Astrocyte of the cerebellum (primary cell): ENCODE measurements around the gene IRX4.

Experiments used
- DNase-seq: peaks from one replicate; pipeline ENCODE4 v3.0.0-alpha.2; 2011; ENCODE audit warnings: low read depth
- H3K4me3 ChIP-seq: 2 replicates; pipeline ENCODE4 v1.5.1; 2011; ENCODE audit warnings: mild to moderate bottlenecking, low read depth, low read length, moderate library complexity
- in situ Hi-C: cut with HindIII; loops from 2 replicates; pipeline ENCODE4 v1.10.0; 2017; ENCODE audit warnings: low sequenced_read_pairs
- TF ChIP-seq, protein P1 (sequence below): IDR thresholded peaks from 2 replicates; pipeline ENCODE4 v1.5.1; 2012; ENCODE audit warnings: low read length, low read depth, moderate library complexity, mild to moderate bottlenecking; ENCODE audit errors: missing control alignments

Gene IRX4

DNA sequence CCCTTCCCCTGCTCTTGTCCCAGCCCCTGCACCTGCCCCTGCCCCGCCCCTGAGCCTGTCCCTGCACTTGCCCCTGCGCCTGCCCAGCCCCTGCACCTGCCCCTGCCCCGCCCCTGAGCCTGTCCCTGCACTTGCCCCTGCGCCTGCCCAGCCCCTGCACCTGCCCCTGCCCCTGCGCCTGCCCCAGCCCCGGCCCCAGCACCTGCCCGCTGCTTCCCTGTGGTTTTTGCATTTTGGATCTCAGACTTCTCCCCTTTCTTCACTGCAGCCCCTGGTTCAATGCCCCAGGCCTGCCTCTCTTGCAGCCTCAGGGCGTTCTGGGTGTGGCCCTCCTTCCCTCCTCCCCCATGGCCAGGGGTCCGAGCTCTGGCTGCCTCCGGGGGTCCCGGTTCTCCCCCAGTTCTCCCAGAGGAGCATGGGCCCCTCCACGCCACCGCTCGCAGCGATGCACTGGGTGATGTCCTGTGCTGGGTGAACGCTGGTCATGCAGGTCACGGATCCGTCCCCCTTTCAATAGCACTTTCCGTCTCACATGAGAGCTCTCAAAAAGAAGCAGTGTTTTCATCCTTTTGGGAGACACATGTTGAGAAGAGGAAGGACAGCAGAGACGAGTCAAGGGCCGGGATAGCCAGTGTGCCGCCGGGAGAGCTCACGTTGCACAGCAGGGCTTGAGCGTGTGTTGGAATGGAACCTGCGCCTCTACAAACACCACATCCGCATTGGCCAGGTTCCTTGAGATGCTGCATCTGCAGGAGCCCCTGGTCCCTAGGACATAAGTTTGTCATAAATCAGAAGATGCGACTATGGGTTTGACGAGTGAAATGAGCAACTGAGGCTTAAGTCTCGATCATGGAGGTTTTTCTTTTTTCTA, 44.0 kb upstream of the IRX4 start:
- H3K4me3 ChIP-seq: no peak overlapping the region
- DNase-seq: no peak
- TF ChIP-seq, protein P1, sequence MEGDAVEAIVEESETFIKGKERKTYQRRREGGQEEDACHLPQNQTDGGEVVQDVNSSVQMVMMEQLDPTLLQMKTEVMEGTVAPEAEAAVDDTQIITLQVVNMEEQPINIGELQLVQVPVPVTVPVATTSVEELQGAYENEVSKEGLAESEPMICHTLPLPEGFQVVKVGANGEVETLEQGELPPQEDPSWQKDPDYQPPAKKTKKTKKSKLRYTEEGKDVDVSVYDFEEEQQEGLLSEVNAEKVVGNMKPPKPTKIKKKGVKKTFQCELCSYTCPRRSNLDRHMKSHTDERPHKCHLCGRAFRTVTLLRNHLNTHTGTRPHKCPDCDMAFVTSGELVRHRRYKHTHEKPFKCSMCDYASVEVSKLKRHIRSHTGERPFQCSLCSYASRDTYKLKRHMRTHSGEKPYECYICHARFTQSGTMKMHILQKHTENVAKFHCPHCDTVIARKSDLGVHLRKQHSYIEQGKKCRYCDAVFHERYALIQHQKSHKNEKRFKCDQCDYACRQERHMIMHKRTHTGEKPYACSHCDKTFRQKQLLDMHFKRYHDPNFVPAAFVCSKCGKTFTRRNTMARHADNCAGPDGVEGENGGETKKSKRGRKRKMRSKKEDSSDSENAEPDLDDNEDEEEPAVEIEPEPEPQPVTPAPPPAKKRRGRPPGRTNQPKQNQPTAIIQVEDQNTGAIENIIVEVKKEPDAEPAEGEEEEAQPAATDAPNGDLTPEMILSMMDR: no peak
- in situ Hi-C loops: no loop called here

DNA sequence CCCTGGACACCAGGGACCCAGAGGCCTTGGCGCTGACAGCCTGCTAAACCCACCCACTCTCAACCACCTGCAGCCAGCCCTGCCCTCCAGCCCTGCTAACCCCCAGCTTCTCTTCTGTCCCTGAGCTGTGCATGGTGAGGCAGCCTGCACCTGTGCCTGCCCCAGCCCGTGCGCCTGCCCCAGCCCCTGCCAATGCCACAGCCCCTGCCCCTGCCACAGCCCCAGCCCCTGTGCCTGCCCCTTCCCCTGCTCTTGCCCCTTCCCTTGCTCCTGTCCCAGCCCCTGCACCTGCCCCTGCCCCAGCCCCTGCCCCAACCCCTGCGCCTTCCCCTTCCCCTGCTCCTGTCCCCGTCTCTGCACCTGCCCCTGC, 43.3 kb upstream of the IRX4 start:
- in situ Hi-C loops: no loop called here
- H3K4me3 ChIP-seq: no peak overlapping the region
- no peak for DNase-seq
- TF ChIP-seq, protein P1: no peak

DNA sequence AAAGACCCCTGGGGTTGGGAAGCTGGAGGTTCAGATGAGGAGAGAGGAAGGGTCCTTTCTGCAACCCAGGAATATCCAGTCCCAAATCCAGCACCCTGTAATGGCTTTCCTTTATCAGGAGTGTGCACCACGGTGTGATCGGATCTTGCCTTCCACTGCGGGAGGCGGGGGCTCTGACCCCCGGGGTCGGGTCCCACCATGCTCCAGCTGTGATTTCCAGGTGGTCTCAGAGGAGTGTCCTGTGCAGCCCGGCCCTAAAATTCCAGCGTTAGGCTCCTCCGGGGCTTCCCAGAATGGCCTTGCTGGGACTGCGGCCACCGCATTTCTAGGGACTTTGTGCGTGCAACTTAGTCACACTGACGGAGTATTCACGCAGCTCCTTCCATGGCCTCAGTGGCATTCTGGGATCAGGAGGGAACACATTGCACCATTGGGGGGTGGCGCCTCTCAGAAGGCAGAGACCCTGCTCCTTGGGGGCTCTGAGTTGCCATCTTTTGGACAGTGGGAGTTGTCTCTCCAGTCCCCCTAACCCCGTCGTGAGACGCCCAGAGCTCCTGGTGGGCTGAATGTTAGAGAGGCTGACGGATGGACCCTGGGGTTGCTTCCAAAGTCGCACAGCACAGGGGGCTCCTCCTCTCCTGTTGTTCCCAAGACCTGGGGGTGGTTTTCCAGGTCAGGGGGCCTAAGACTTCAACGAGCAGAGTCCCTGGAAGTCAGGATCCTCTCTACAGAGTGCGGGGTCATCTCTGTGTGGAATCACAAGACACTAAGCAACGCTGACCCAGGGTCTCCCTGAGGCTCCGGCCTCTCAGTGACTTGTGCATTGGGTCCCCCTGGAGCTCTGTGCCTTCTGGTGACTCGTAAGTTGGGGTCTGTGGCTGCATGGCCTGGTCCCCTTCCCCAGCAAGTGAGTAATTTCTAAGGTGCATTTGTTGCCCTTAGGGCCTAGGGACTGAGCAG, 42.7 kb upstream of the IRX4 start:
- H3K4me3 ChIP-seq: no peak overlapping the region
- in situ Hi-C loops: no loop called here
- DNase-seq: no peak
- TF ChIP-seq, protein P1: no peak

DNA sequence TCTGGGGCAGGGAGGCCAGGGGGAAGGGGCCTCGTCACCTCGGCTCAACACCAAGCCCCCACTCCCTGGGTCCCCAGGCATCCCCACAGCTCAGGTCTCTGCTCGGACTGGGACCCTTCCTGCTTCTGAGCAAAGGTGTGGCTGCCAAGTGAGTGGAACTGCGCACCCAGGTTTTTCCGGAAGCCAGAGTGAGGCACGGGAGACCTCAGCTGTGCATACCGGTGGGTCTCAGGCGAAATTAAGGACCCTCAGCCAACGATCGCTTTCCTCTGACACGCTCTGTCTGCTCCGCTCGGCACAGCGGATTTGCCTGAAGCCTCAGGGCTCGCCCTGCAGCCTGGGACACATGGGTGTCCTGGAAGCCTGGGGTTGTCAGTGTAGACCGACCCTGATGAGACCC, 41.0 kb upstream of the IRX4 start:
- in situ Hi-C loops: no loop called here
- no peak overlapping the region for H3K4me3 ChIP-seq
- DNase-seq: no peak
- TF ChIP-seq, protein P1: no peak

DNA sequence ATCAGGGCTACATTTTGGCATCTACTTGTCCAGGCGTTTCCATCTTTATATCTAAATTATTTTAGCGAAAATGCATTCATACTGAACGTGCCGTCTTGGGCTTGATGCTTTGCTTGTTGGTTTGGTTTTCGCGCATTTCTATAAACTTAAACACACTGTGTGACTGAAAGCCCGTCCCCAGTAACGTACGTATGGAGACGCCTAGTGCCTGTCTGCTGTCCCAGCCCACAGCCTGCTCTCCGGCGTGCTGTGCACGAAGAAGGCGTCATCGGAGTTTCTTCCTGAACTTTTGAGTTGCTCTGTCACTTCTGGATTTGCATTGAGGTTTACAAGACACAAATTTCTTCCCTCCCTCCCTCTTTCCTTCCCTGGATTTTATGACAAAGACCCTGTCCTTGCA, 40.6 kb upstream of the IRX4 start:
- in situ Hi-C loops: no loop called here
- no peak overlapping the region for H3K4me3 ChIP-seq
- DNase-seq: no peak
- TF ChIP-seq, protein P1: no peak

DNA sequence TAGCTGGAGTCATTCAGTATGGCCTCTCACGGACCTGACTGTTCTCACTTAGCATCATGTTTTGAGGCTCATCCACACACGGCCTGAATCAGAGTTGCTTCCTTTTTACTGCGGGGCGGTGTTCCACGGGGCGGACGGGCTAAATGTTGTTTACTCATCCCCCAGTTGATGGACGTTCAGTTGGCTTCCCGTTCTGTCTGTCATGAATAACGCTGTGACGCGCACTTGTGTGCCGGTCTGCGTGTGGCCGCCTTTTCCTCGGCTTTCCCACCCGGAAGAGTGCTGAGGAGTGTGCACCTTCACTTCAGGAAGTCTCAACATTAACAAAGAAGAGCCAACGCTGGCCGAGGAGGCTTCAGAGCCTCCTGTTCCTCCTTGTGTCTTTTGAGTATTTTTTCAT, 39.0 kb upstream of the IRX4 start:
- DNase-seq: no peak
- in situ Hi-C loops: no loop called here
- no peak overlapping the region for H3K4me3 ChIP-seq
- TF ChIP-seq, protein P1: no peak
